NCI-H1092 treated with DMSO at 0.1 percent for 48 hours (cell line): Measurements from ENCODE around the gene FARP2.
"Not testable (repeated sequence)": the region's sequence is repeated elsewhere in the genome, so short reads cannot be mapped to it uniquely, and the experiment has no call there.

ENCODE experiments used
- DNase-seq: peaks from one replicate; lab custom pipeline; 2025; lab: John Stamatoyannopoulos, UW

FARP2 gene

DNA sequence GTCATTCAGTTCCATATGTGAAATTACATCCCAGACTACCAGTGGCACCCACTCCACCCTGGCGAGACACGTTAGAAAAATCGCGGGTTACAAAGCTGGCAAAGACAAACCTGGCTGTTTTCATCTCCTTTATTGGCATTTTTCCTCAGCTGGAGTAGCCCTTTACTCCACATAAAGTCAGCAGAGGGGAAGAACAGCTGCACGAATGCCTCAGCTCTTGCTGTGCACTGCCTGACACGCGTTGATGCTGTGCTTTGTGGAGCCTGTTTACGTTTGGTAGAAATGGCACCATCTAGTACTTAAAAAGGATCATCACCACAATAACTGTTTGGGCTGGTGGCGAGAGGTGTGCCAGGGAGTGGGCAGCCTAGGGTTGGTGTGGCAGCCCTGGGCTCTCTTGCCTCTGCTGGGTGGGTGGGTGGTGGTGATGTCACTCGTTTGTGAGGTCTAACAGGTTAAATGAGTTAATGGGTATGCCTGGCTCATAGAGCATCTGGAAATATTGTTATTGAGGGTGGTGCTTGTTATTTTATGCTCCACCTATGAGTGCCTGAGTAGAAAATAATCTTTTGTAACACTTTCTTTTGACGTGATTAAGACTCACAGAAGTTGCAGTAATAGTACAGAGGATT is 16.4 kb downstream of the FARP2 start:
- DNase-seq: peak; percentile 18

GRCh38 chr2:241373446-241373845 is 17.4 kb downstream of the FARP2 start:
- no peak for DNase-seq

- not testable (repeated sequence) for DNase-seq
Observed at GRCh38 chr2:241373906-241374305, 17.8 kb downstream of the FARP2 start.

GRCh38 chr2:241375300-241375699 is 19.2 kb downstream of the FARP2 start:
- DNase-seq: no peak

DNA sequence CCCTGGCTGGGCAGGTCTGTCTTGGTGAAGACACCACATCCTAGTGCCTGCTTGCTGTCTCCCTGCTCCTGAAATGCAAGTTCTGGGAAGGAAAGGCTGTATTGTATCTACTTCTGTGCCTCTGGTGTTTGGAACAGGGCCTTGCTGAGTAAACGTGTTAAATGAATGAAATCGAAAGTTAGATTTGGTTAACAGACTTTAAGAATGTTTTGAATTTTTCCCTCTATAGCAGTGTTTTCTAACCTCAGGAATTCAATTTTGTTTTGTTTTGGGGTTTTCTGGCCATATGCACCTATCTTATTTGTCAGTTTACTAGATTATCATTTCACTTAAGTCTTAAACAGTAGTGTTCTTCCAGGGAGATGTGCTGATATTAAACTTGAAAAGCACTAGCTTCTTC is 20.7 kb downstream of the FARP2 start:
- no peak for DNase-seq

- DNase-seq: no peak
Observed at GRCh38 chr2:241378816-241379215, 22.7 kb downstream of the FARP2 start.

GRCh38 chr2:241379481-241380480 is 23.7 kb downstream of the FARP2 start:
- DNase-seq: no peak

DNA sequence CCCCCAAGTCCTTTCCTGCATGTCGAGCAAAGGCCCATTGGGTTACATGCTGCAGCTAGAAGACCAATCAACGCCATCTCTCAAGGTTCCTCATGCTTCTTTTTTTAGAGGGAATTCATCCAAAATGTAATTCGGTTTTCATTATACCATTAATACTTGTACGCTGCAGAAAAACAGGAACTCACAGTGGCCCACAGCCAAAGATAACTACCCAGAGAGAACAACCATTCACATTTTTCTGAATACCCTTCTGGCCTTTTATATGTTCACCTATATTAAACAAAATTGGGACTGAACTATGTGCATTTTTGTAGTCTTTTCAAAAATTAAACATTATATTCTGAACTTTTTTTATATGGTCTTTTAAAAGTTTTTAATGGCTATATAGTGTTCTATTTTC is 25.8 kb downstream of the FARP2 start:
- no peak for DNase-seq

GRCh38 chr2:241385450-241385849 is 29.4 kb downstream of the FARP2 start:
- not testable (repeated sequence) for DNase-seq

GRCh38 chr2:241386519-241386918 is 30.4 kb downstream of the FARP2 start:
- DNase-seq: no peak

GRCh38 chr2:241389697-241390096 is 33.6 kb downstream of the FARP2 start:
- no peak for DNase-seq

DNA sequence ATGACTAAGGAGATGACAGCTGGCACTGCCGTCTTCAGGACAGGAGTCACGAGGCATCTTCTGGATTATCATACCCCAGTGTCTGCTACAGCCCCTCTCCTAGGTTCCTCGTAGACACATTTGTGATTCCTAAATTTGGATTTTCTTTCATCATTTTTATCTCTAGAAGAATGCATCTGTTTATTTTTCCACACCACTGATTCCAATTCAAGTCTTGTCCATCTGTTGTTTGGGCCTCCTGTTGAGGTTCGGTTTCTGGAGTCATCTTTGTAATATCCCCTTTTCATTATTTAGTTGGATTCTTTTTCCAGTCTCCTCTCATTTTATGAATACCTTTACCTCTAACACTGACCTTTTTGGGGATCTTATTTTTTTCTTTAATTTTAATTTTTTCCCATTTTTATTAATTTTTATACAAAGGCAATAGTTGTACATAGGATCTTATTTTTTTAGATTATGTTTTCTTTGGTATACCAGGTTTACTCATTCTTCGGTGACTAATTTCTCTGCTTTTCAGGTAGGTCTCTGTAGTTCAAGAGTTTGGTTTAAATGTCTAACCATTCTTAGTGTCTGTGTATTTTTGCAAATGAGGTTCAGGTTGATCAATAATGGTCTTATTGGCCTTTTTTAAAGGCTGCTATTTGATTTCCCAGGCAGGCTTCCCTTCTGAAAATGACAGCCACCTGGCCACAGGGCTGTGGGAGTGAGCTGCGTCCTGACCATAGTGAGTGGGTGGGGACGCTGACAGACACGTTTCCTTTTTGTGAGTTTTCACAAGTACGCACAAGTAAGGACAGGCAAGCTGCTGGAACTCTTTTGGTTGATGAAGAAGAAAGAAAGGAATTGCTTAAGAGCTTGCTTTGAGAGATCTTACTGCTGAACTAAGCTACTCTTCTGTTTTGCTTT is 34.5 kb downstream of the FARP2 start:
- DNase-seq: no peak

DNA sequence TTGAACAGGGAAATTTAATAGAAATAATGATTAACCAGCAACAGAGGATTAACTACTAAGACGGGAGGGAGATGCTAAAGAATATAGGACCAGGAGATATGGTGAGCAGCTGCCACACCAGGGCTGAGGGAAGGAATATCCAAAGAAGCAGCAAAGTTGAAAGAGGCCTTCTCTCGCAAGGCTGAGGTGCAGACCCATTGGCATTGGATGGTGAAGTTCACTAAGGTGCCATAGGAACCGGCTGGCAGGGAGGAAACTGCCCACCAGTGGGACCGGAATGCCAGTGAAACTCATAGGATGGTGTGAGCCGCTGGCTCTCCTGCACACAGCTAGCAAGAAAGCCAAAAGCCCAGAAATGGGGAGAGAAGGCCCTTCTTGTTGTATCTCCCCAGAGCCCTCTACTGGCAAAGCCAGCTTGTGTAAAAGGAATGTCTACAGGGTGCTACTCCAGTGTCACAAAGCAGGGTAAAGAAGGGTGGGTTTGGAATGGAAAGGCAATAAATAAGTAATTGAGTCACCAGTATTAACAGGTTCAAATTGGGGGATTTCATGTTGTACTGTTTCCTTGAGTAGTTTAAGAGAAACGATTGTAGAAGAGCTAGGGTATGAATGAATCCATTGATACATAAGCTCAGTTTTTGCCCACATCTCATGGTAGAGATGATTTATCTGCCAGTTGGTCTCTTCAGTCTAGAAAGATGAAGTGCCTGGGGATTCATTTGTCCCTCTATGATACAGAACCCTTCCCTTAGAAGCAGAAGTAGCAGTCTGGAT is 36.0 kb downstream of the FARP2 start:
- no peak for DNase-seq

GRCh38 chr2:241392753-241393152 is 36.7 kb downstream of the FARP2 start:
- not testable (repeated sequence) for DNase-seq

DNA sequence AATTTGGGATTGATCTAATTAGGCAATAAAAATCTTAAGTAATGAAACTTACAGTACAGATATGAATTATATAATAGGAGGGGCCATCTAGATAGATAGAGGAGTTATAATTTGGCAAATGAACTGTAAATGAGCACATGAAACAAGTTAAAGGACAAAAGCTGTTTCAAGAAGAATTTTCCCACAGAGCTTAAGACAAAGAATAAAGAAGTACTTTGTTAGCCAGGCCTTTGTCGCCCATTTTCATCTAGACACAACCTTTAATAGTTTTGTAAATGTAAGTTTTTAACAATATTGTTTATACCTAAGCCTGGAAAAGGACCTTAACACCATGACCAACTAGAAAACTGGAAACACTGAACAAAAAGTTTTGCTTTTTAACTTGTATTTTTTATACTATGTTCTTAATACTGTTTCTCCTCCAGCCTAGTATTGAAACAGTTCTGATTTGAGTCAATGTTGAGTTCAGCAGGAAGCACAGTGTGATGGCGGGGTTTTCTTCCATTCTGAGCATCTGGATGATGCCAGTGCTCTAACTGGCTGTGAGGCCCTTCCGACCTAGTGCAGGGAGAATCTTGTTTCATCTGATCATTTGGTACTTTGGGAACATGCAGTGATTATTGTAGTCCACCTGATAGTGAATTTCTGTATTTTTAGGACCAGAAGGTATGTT is 37.6 kb downstream of the FARP2 start:
- no peak for DNase-seq

GRCh38 chr2:241396809-241397208 is 40.7 kb downstream of the FARP2 start:
- DNase-seq: not testable (repeated sequence)

DNA sequence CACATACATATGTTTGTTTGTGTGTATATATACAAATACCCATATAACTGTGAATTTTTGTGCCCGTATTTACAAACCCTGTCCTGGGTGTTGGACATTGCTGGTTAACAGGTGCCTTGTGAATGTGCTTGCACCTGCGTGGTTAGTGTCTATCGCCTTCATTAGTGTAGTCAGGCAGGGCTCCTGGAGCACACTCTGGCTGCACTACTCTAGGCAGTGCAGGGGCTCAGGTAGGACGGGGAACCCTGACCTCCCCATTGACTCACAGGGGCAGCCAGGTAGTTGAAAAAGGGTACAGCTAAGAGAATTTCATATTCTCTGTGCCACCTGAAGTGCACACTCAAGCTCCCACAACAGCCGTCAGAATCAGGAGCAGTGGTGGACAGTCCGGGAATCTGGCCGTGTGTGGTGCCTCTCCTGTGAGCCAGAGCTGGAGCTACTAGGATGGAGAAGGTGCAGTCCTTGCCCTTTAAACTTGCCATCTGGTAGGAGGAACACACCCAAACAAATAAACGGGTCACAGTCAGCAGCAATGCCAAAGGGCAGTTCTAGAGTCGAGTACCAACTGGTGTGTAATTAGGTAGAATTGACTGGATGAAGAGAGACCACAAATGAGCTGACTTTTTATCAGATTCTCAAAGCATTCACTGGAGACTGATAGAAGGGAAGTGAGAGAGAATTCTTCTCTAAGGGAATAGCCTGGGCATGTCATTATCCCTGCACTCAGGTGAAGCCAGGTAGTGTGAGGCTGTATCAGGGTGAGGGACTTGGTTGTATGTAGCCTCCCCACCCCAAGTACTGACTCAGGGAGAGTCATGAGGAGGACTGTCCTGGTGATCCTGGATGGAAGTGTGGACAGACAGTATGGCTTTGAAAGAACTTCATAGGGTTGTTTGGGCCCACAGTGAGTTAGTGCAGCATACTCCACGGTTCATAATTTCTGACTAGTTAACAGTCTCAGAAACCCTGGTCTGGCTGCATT is 44.1 kb downstream of the FARP2 start:
- no peak for DNase-seq

GRCh38 chr2:241408849-241409248 is 52.8 kb downstream of the FARP2 start:
- no peak for DNase-seq

- no peak for DNase-seq
Observed at GRCh38 chr2:241410739-241411176, 54.7 kb downstream of the FARP2 start.
